Ovary (tissue), 9 donors: ENCODE data around the gene TCIRG1. TPM values are rescaled to one million over a fixed set of nuclear protein-coding genes. Genes with fewer than 3 reads are reported as not detected.

Source experiments
- DNase-seq, 5 donors: peaks; one replicate each; pipeline ENCODE4 v3.0.0-alpha.2; 2019 to 2020
- H3K27ac ChIP-seq, 2 donors: fragments of 200-600 bp; one replicate each; pipeline versions ENCODE4 v1.5.1 to v1.8.0; 2019 to 2022
- H3K27me3 ChIP-seq: fragments of 200-600 bp; one replicate; pipeline ENCODE4 v1.8.0; 2022
- H3K36me3 ChIP-seq: fragments of 200-600 bp; sonication (generic); one replicate; pipeline ENCODE4 v1.5.1; 2019
- H3K4me1 ChIP-seq: one replicate; pipeline ENCODE4 v1.8.1; 2013; ENCODE audit warnings: mild to moderate bottlenecking, moderate library complexity; ENCODE audit not compliant: insufficient read depth
- H3K4me3 ChIP-seq: fragments of 200-600 bp; sonication (generic); one replicate; pipeline ENCODE4 v1.5.1; 2017
- H3K9me3 ChIP-seq, 2 donors: fragments of 200-600 bp in 1 of 2; sonication (generic) in 1 of 2; one replicate each; pipeline versions ENCODE4 v1.5.1 to v1.8.1; 2013 to 2019; ENCODE audit warnings: mild to moderate bottlenecking in 1 of 2, moderate library complexity in 1 of 2
- CTCF ChIP-seq, 3 donors: fragments of 450-650 bp in 2 of 3; fragments of 200-600 bp in 1 of 3; IDR thresholded peaks; one replicate each; pipeline versions ENCODE4 v1.5.1 to v1.8.0; 2016 to 2022; ENCODE audit warnings: antibody characterized with exemption in 3 of 3, mild to moderate bottlenecking in 1 of 3
- EP300 ChIP-seq: sonication (generic); formaldehyde crosslinking; IDR thresholded peaks from one replicate; pipeline ENCODE4 v1.6.1; 2017; ENCODE audit warnings: antibody characterized with exemption
- POLR2A ChIP-seq: fragments of 450-650 bp; IDR thresholded peaks from one replicate; pipeline ENCODE4 v1.6.1; 2017; ENCODE audit warnings: antibody characterized with exemption, mild to moderate bottlenecking, moderate library complexity
- WGBS, 3 donors: extraction: QIAGEN DNeasy Blood & Tissue Kit in 1 of 3; methylation state at CpG; one replicate each; pipeline versions ENCODE4 v1.1.5 to v1.1.7; 2013 to 2017; 5-methylcytosine and 5-hydroxymethylcytosine counted together
- intact Hi-C, 4 donors: fragments of 100-400 bp; cut with DNase I; formaldehyde crosslinking; loops; one replicate each; pipeline versions ENCODE4 v1.11.0 to v1.15.1; 2022 to 2023
- polyA plus RNA-seq, 2 donors: library from polyadenylated mRNA; stranded (reverse); fragments of 200-250 nt in 1 of 2; fragments of 350-450 nt in 1 of 2; fragmentation: Illumina TruSeq in 1 of 2; extraction: RNeasy Lipid Tissue Mini Kit (QIAGEN cat#74804) in 1 of 2; gene quantifications; one replicate each; pipeline ENCODE4 v1.2.3, GENCODE V29; 2013 to 2014
- total RNA-seq, 7 donors: library from RNA; depleted of rRNA in 2 of 7; stranded (reverse); fragments of >200 nt in 2 of 7; fragmentation: NEBNext Ultra II Directional in 3 of 7; extraction: Animal tissue kit (Norgen Biotek cat#: 25700) in 3 of 7; gene quantifications; one replicate each; pipeline versions ENCODE4 v1.1.0 to v1.2.4, GENCODE V29; 2016 to 2023
- donor health status: DM: no; HTN: no; CAD: no; lungs with moderate emphysema.
- donor health status: DM: no; HTN: no; CAD: no.
- donor health status: Bipolar disorder and iron deficiency.
- donor health status: DM: yes; HTN: yes; CAD: no.
- donor health status: DM: no; HTN: no; CAD: no.
- donor health status: DM: yes; HTN: yes; CAD: no.

TCIRG1 gene
- total and polyA plus RNA-seq, 9 donors, result 2.2 to 109 (median 77.4) TPM

- H3K9me3 ChIP-seq, result no peaks in the 10 kb centered on the region
- 85 to 89% (median 89%) methylated on average over 13 of the region's 13 CpGs for WGBS, 3 donors
- no peaks in the 10 kb centered on the region for H3K27me3 ChIP-seq
- no peak overlapping the region for H3K27ac ChIP-seq
- TF ChIP-seq CTCF (IDR thresholded peaks at IDR 0.05) (no peak), EP300 (no peak), POLR2A (no peak)
- H3K36me3 ChIP-seq, result no peaks in the 10 kb centered on the region
- no peaks in the 10 kb centered on the region for H3K4me1 ChIP-seq
- H3K4me3 ChIP-seq, result no peak overlapping the region
- DNase-seq, result peak in 1 of 5 donors; percentile 7
- intact Hi-C loops, result no loop called here
Measured at GRCh38 chr11:67996051-67996450, 42.8 kb upstream of the TCIRG1 start.

GRCh38 chr11:67996622-67997474 is 42.0 kb upstream of the TCIRG1 start:
- Histone ChIP-seq H3K4me3 (no peak overlapping the region), H3K36me3 (no peaks in the 10 kb centered on the region), H3K9me3 (no peaks in the 10 kb centered on the region), H3K27ac (no peak overlapping the region), H3K27me3 (no peaks in the 10 kb centered on the region), H3K4me1 (no peaks in the 10 kb centered on the region)
- 53 to 65% (median 63%) methylated on average over 41 of the region's 41 CpGs for WGBS, 3 donors
- no peak for TF ChIP-seq EP300
- TF ChIP-seq CTCF (IDR thresholded peaks at IDR 0.05), result no peak
- TF ChIP-seq POLR2A, result no peak
- DNase-seq, result peak in 3 of 5 donors; percentile 47 to 58 (median 52)
- intact Hi-C loops, result no loop called here

GRCh38 chr11:67997475-67997921 is 41.3 kb upstream of the TCIRG1 start:
- H3K4me3 ChIP-seq, result no peak overlapping the region
- TF ChIP-seq POLR2A, result no peak
- TF ChIP-seq EP300, result no peak
- no peak for TF ChIP-seq CTCF (IDR thresholded peaks at IDR 0.05)
- H3K9me3 ChIP-seq, result no peaks in the 10 kb centered on the region
- intact Hi-C loops, result no loop called here
- DNase-seq, result peak in 2 of 5 donors; percentile 14 to 34
- WGBS, 3 donors, result 92 to 94% (median 94%) methylated on average over 29 of the region's 29 CpGs
- H3K27me3 ChIP-seq, result no peaks in the 10 kb centered on the region
- no peaks in the 10 kb centered on the region for H3K4me1 ChIP-seq
- no peaks in the 10 kb centered on the region for H3K36me3 ChIP-seq
- no peak overlapping the region for H3K27ac ChIP-seq

GRCh38 chr11:67998150-67999045 is 40.4 kb upstream of the TCIRG1 start:
- H3K9me3 ChIP-seq, result no peaks in the 10 kb centered on the region
- intact Hi-C loops, result no loop called here
- H3K27me3 ChIP-seq, result no peaks in the 10 kb centered on the region
- 92 to 96% (median 93%) methylated on average over 9 of the region's 9 CpGs for WGBS, 3 donors
- TF ChIP-seq EP300, result no peak
- TF ChIP-seq POLR2A, result no peak
- no peak for TF ChIP-seq CTCF (IDR thresholded peaks at IDR 0.05)
- no peak overlapping the region for H3K4me3 ChIP-seq
- H3K4me1 ChIP-seq, result no peaks in the 10 kb centered on the region
- peak in 2 of 5 donors; percentile 14 to 24 for DNase-seq
- no peaks in the 10 kb centered on the region for H3K36me3 ChIP-seq
- H3K27ac ChIP-seq, result no peak overlapping the region
